Body of pancreas (tissue), 4 donors: Measurements from ENCODE around the gene PCYOX1L.

ENCODE experiments used
- POLR2A ChIP-seq, 3 donors: fragments of 450-650 bp; IDR thresholded peaks; one replicate each; pipeline ENCODE4 v1.6.1; 2016; ENCODE audit warnings: antibody characterized with exemption in 3 of 3, mild to moderate bottlenecking in 2 of 3
- TF ChIP-seq, protein P1 (sequence below), 7 experiments: fragments of 450-650 bp in 4 of 7; fragments of 200-600 bp in 3 of 7; sonication (generic) in 3 of 7; IDR thresholded peaks; one replicate each; pipeline ENCODE4 v1.5.1; 2016 to 2019; ENCODE audit warnings: antibody characterized with exemption in 7 of 7

DNA sequence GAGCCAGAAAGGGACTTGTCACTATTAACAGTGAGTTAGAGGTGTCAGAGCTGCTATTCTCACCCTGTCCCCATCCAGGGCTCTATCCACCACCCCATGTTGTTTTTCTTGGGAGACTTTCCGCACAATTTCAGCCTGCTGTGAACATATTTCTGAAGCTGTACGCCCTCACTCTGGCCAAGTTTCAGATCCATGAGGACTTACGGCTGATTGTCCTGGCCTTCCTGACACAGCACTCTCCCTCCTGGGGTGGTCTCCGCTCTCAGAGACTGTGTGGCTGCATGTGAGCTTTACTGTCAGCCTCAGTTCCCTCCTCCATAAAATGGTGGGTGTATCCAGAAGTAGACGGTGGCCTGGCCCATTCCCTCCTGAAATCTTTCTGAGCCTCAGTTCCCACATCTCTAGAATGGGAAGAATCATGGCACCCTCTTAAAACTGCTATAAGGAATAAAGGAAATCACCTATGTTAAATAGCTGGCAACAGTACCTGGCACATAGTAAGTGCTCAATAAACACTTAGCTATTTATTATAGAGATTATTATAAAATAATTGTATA lies 22.1 kb downstream of the PCYOX1L start:
- TF ChIP-seq, protein P1, sequence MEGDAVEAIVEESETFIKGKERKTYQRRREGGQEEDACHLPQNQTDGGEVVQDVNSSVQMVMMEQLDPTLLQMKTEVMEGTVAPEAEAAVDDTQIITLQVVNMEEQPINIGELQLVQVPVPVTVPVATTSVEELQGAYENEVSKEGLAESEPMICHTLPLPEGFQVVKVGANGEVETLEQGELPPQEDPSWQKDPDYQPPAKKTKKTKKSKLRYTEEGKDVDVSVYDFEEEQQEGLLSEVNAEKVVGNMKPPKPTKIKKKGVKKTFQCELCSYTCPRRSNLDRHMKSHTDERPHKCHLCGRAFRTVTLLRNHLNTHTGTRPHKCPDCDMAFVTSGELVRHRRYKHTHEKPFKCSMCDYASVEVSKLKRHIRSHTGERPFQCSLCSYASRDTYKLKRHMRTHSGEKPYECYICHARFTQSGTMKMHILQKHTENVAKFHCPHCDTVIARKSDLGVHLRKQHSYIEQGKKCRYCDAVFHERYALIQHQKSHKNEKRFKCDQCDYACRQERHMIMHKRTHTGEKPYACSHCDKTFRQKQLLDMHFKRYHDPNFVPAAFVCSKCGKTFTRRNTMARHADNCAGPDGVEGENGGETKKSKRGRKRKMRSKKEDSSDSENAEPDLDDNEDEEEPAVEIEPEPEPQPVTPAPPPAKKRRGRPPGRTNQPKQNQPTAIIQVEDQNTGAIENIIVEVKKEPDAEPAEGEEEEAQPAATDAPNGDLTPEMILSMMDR (IDR thresholded peaks at IDR 0.05), result no peak
- TF ChIP-seq POLR2A (IDR thresholded peaks at IDR 0.05), result no peak
